Measurements from ENCODE around the gene NCOR1.
"Not testable (repeated sequence)": the region's sequence is repeated elsewhere in the genome, so short reads cannot be mapped to it uniquely, and the experiment has no call there.

Gene NCOR1

GRCh38 chr17:16101440-16101839 lies 113.9 kb downstream of the NCOR1 start:
- DNase-seq (ENCODE audit: low read depth in 2 of 2, low spot score in 1 of 2), result no peak

GRCh38 chr17:16100737-16101400 lies 114.5 kb downstream of the NCOR1 start:
- DNase-seq (ENCODE audit: low read depth in 2 of 2, low spot score in 1 of 2), result no peak

GRCh38 chr17:16091773-16092172 lies 123.6 kb downstream of the NCOR1 start:
- no peak for DNase-seq (ENCODE audit: low read depth in 2 of 2, low spot score in 1 of 2)

- no peak for DNase-seq (ENCODE audit: low read depth in 2 of 2, low spot score in 1 of 2)
Observed at GRCh38 chr17:16086957-16087356, 128.4 kb downstream of the NCOR1 start.

GRCh38 chr17:16085066-16085699 lies 130.2 kb downstream of the NCOR1 start:
- DNase-seq (ENCODE audit: low read depth in 2 of 2, low spot score in 1 of 2), result no peak

- DNase-seq (ENCODE audit: low read depth in 2 of 2, low spot score in 1 of 2), result no peak
Observed at GRCh38 chr17:16083223-16083622, 132.1 kb downstream of the NCOR1 start.

- no peak for DNase-seq (ENCODE audit: low read depth in 2 of 2, low spot score in 1 of 2)
Observed at GRCh38 chr17:16081507-16082087, 133.7 kb downstream of the NCOR1 start.

- DNase-seq (ENCODE audit: low read depth in 2 of 2, low spot score in 1 of 2), result no peak
Observed at GRCh38 chr17:16080366-16080765, 135.0 kb downstream of the NCOR1 start.

- no peak for DNase-seq (ENCODE audit: low read depth in 2 of 2, low spot score in 1 of 2)
Observed at GRCh38 chr17:16075949-16076348, 139.4 kb downstream of the NCOR1 start.

GRCh38 chr17:16074423-16074822 lies 140.9 kb downstream of the NCOR1 start:
- no peak for DNase-seq (ENCODE audit: low read depth in 2 of 2, low spot score in 1 of 2)

GRCh38 chr17:16073845-16074244 lies 141.5 kb downstream of the NCOR1 start:
- no peak for DNase-seq (ENCODE audit: low read depth in 2 of 2, low spot score in 1 of 2)

GRCh38 chr17:16072031-16072430 lies 143.3 kb downstream of the NCOR1 start:
- no peak for DNase-seq (ENCODE audit: low read depth in 2 of 2, low spot score in 1 of 2)

- no peak for DNase-seq (ENCODE audit: low read depth in 2 of 2, low spot score in 1 of 2)
Observed at GRCh38 chr17:16068323-16068722, 147.0 kb downstream of the NCOR1 start.

- no peak for DNase-seq (ENCODE audit: low read depth in 2 of 2, low spot score in 1 of 2)
Observed at GRCh38 chr17:16066125-16066524, 149.2 kb downstream of the NCOR1 start.

GRCh38 chr17:16061631-16062030 lies 153.7 kb downstream of the NCOR1 start:
- DNase-seq (ENCODE audit: low read depth in 2 of 2, low spot score in 1 of 2), result no peak

- DNase-seq (ENCODE audit: low read depth in 2 of 2, low spot score in 1 of 2), result not testable (repeated sequence)
Observed at GRCh38 chr17:16055139-16055538, 160.2 kb downstream of the NCOR1 start.

GRCh38 chr17:16052486-16052885 lies 162.8 kb downstream of the NCOR1 start:
- DNase-seq (ENCODE audit: low read depth in 2 of 2, low spot score in 1 of 2), result no peak

- DNase-seq (ENCODE audit: low read depth in 2 of 2, low spot score in 1 of 2), result no peak
Observed at GRCh38 chr17:16050844-16051243, 164.5 kb downstream of the NCOR1 start.

GRCh38 chr17:16048811-16049449 lies 166.4 kb downstream of the NCOR1 start:
- no peak for DNase-seq (ENCODE audit: low read depth in 2 of 2, low spot score in 1 of 2)

GRCh38 chr17:16046966-16047365 lies 168.4 kb downstream of the NCOR1 start:
- DNase-seq (ENCODE audit: low read depth in 2 of 2, low spot score in 1 of 2), result no peak

- DNase-seq (ENCODE audit: low read depth in 2 of 2, low spot score in 1 of 2), result no peak
Observed at GRCh38 chr17:16044487-16044886, 170.8 kb downstream of the NCOR1 start.

- DNase-seq (ENCODE audit: low read depth in 2 of 2, low spot score in 1 of 2), result no peak
Observed at GRCh38 chr17:16040710-16041251, 174.6 kb downstream of the NCOR1 start.

Data from stimulated activated CD8-positive, alpha-beta memory T cell treated with anti-CD3 and anti-CD28 coated beads, Interleukin-4, amount 100 ng/mL, for 4 hours (primary cell).